GM13977 (cell line): Measurements from ENCODE around the gene CDH13.

Source experiments
- DNase-seq: peaks from one replicate; pipeline ENCODE4 v3.0.0; 2012; ENCODE audit warnings: low spot score
- CTCF ChIP-seq: IDR thresholded peaks from 2 replicates; pipeline ENCODE4 v1.5.1; 2012; ENCODE audit warnings: mild to moderate bottlenecking, control low read depth; ENCODE audit not compliant: insufficient read depth; ENCODE audit errors: extremely low read depth, missing control alignments
- in situ Hi-C: fragments of 300-500 bp; cut with MboI; formaldehyde crosslinking; loops from one replicate; pipeline ENCODE4 v1.12.0; 2022; ENCODE audit warnings: low sequenced_read_pairs, low pct_unique_long_range_greater_than_20kb, mixed read lengths, inconsistent platforms; ENCODE audit not compliant: unreplicated experiment

CDH13 gene

GRCh38 chr16:82862057-82862456 is 235.3 kb downstream of the CDH13 start:
- in situ Hi-C loops = no loop called here
- TF ChIP-seq CTCF = no peak
- DNase-seq = no peak

- no peak for TF ChIP-seq CTCF
- no peak for DNase-seq
- in situ Hi-C loops = no loop called here
Observed at GRCh38 chr16:82864332-82865040, 237.7 kb downstream of the CDH13 start.

GRCh38 chr16:82865412-82865811 is 238.6 kb downstream of the CDH13 start:
- no peak for DNase-seq
- in situ Hi-C loops = no loop called here
- TF ChIP-seq CTCF = no peak

GRCh38 chr16:82867485-82867884 is 240.7 kb downstream of the CDH13 start:
- in situ Hi-C loops = no loop called here
- TF ChIP-seq CTCF = no peak
- DNase-seq = no peak

GRCh38 chr16:82874271-82874670 is 247.5 kb downstream of the CDH13 start:
- no peak for TF ChIP-seq CTCF
- in situ Hi-C loops = no loop called here
- DNase-seq = no peak

- no peak for TF ChIP-seq CTCF
- DNase-seq = no peak
- in situ Hi-C loops = no loop called here
Observed at GRCh38 chr16:82874672-82875071, 247.9 kb downstream of the CDH13 start.

- no peak for TF ChIP-seq CTCF
- in situ Hi-C loops = no loop called here
- DNase-seq = no peak
Observed at GRCh38 chr16:82876951-82877350, 250.2 kb downstream of the CDH13 start.
